HG03066 (cell line): ENCODE measurements around the gene SKAP1.
"Not testable (repeated sequence)": the region's sequence is repeated elsewhere in the genome, so short reads cannot be mapped to it uniquely, and the experiment has no call there.

Experiments used
- ATAC-seq: cut with Tn5 transposase; IDR thresholded peaks from one replicate; pipeline ENCODE4 v1.9.1; 2021; ENCODE audit warnings: low read depth; ENCODE audit not compliant: unreplicated experiment

SKAP1 gene

GRCh38 chr17:48186317-48186716 lies 243.7 kb downstream of the SKAP1 start:
- ATAC-seq, result not testable (repeated sequence)

- ATAC-seq, result no peak
These were observed 245.3 kb downstream of the SKAP1 start for GRCh38 chr17:48184721-48185120.

DNA sequence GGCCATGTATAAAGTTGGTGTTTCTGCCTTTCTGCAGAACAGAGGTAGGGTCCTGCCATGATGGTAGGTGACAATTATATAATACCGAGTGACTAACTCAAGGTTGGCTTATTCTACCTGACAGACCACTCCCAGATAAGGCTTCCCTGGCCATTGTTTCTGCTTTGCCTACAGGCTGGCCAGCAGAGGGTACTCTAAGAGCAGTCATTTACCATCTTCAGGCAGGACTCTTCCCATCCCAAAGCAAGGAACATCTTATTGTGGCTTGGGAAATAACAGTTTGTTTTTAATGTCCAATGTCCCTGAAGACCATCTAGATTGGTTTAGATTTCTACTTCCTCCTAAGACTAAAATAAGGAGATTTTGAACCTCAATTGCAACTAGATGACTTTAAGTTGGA lies 248.4 kb downstream of the SKAP1 start:
- ATAC-seq, result no peak

DNA sequence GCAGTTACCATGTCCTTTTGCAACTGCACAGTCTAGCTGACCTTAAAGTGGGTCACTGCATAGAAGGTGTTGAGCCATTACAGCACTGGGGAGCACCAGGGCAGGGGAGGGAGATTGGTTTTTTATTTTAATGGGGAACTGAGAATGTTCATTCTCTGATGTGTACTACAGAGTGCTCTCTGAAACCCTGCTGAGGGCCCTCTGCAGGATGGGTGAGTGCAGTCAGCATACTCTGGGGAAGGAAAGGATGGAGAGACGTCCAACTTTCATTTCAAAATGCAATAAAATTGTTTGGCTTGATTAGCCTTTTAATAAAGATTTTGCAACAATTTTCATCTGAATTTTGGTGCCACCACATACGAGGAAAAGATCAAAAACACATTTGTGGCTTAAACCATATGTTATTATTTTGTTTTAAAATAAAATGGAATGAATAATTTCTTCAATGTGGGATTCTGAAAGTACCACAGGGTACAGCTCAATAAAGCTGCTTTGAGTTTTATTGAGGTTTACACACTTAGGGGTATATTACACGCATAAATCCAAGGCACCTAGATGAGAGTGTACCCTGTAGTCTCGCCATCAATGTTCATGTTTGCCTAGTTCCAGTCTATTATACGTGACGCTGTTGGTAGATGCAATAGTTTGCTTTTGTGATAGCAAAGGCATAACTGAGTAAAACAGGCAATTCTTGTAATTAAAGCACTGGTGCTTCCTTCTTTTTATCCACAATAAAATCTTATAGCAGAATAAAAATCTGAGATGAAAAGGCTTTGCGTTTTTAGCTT lies 249.0 kb downstream of the SKAP1 start:
- no peak for ATAC-seq

DNA sequence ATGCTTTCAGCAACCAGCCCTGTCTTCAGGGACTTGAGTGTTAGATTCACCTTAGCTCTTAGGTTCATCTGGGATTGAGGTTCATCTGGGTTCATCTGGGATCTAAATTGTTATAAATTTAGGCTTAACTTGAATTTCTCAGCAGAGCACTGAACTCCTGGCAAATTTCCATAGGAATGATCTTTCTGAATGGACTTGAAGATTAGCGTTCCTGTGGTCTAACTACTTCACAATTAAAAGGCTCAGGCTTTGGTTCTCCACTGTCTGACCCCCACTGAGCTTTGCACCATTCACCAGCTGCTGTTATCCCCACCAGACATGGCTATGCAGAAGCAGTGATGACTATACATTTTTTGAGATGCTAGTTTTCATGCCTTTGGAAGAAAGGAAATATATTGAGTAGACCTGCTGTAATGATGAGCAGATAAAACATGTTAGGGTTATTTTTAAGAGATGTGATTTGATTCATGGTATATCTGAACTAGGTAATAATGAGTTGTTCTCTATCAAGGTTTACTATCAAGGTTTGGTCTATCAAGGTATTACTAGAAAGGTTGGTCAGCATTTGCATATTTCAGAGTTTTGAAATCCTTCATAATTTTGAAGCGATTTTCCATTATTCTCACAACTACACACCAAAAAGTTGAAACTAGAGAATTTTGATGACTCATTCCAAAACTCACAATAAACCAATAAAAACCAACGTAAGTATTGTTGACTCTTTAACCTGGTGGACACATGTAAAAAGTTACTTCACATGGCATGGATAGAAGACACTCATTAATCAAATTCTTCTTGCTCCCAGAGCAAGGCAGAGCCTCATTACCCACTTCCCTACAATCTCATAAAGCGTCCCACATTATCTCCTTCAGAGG lies 250.7 kb downstream of the SKAP1 start:
- ATAC-seq, result no peak

- ATAC-seq, result no peak
These were observed 251.7 kb downstream of the SKAP1 start for GRCh38 chr17:48178317-48178716.

GRCh38 chr17:48177816-48178215 lies 252.2 kb downstream of the SKAP1 start:
- ATAC-seq, result no peak

DNA sequence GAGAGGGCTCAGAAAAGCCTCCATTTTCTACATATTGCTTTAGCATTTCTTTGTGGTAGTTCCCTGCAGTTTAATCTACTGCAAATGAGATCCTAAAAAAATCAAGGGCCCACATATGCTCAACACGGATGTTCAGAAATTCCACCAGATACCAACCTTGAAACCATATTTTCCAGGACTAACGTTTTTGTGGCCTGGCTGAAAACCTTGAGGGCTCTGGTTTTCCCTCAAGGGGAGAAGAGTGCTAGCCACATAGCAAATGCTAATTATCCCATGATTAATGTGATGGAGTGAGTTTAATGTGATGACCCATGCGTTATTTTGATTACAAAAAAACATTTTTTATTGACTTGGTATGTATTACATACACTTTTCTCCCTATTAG lies 253.6 kb downstream of the SKAP1 start:
- no peak for ATAC-seq

DNA sequence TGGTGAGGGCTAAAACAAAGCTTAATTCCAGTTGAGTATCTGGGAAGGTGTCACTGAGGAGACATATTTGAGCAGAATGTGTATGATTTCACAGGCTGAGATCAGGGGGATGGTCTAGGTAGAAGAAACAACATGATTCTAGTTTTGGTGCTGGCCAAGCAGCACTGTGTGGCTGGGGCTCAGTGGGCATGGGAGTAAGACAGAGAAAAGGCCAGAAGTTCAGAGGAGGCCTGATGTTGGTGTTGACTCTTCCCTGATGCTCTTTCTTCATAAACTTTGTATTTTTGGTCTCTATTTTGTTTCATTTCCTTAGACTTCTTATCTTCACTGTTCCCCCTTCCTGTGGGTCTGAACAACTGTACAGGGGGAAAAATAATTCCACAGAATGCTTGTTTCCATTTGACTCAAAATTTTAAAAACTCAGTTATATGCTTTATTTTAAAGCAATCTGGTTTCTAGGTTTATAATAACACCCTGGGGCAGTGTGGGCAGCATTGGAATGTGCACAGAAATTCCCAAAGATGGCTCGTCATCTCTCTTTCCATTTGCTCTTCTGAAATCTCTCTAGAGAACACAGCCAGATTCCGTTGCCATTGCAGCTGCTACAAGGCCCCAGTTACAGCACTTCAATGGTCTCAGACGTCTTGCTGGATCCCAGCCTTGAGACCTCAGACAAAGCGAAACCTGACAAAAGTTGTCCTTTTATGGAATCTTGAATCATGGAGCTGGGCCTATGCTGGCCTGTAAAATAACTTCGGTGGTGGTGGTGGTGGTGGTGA lies 254.1 kb downstream of the SKAP1 start:
- no peak for ATAC-seq

DNA sequence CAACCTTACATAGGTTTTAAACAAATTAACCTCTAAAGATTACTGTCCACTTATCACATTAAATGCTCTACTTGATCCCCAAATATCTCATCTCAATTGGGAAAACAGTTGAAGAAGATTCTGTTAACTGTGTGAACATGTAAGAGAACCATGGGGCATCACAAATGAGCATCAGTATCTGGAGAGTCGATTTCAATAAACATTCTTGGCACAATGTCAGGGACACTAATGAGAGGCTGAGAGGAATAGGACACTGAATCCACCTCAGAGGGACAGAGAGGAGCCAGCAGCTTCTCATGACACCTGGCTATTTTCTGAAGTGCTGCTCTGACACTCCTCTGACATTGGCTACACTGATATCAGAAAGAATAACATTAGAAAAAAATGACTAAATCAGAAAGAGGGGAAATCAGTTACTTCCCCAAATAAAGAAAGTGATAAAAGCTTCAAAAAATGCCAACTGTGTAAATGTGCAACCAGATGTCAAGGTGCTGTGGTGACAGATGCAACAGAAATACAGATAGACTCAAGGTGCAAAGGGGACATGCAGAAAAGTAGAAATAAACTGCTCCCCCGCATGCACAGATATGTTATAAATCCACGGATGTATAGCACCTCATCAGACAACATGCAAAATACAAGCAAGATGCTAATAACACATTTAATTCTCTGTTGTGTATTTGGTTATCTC lies 255.0 kb downstream of the SKAP1 start:
- ATAC-seq, result no peak

DNA sequence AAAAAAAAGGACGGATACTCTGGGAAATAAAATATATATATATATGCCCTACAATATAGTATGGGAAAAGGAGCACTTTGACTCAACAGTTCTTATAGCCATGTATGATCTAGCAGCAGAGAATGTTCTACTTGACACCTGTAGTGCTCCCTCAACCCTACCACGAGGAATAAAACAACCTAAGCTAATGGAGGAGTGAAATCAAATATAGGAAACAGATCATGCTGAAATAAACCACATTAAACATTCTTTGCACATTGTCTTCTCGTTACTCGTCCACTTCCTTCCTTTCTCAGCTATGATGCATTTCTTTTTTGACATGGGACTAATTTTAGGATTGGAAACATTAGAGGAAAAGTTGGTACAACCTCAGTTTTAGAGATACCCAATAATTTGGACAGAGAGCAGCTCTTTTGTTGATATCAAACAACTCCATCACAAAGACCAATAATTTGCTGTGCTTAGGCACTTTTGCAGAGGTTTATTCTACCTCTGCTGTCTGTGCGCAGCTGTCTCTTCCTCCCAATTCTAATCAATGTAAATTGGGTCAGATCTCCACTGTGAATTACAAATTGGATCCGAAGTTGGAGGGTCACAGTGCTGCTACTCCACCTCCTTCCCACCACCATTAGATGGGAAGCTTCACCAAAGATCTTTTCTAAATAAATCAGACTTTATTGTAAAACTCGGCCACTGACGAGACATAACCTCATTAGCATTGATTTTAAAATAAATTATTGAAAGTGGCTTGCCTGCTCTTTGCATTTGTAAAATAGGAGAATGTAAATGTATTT lies 256.6 kb downstream of the SKAP1 start:
- no peak for ATAC-seq

DNA sequence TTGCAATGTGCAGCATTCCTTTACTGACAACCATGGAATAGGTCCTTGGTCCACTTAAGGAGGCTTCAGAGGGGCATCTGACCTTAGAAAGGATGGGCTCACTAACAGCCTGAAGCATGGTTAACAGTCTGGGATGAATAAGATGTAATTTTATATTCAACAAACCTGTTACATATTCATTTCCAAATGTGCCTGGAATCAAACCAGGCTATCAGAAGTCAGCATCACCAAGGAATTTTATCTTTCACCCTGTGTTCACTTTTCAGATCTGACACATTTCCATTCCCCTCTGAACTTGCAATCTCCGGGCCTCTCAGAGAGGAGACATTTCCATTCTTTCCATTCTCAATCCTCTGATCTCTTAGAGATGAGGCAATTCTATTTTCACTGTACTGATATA lies 260.1 kb downstream of the SKAP1 start:
- no peak for ATAC-seq

DNA sequence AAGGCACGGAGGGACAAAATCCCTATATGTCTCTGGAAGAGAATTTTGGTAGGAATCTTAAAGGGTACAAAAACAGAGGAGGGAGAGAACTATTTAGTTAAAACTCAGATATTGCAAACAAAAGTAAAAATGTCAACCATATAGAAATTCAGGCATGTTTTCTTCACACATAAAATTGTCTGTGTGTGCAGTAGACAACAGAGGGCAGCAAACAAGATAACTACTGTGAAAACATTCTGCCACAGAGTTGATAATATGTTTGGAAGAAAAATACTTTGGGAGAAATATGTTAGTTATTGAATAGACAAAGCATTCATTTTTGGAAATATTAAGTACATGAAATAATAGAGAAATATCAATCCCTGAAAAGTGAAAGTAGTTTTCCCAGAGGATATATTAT lies 266.2 kb downstream of the SKAP1 start:
- no peak for ATAC-seq

GRCh38 chr17:48162946-48163506 lies 267.0 kb downstream of the SKAP1 start:
- ATAC-seq, result no peak

GRCh38 chr17:48162306-48162934 lies 267.6 kb downstream of the SKAP1 start:
- no peak for ATAC-seq

GRCh38 chr17:48161127-48161905 lies 268.7 kb downstream of the SKAP1 start:
- no peak for ATAC-seq

GRCh38 chr17:48160177-48161081 lies 269.6 kb downstream of the SKAP1 start:
- ATAC-seq, result no peak
